ENCODE data around the gene CNN3.

DNA sequence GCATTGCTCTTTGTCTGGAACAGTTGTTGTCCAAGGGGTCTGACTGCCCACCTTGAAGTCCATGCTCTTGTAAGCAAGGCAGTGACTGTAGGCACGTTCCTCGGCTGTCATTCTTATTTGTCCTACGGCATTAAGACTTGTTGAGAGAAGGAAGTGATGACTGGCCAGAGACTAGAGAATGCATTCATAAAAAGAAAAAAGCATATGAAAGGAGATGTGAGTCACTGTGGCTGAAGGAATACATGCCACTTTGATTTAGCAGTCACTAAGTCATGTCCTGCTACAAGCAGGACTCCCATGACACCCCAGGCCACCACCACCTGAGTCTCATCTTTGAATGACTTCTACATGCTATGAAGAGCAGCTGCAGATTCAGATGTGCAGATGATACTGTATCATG lies 50.5 kb downstream of the CNN3 start:
- TF ChIP-seq POLR2A (IDR thresholded peaks at IDR 0.05): no peak
- TF ChIP-seq, protein P1, sequence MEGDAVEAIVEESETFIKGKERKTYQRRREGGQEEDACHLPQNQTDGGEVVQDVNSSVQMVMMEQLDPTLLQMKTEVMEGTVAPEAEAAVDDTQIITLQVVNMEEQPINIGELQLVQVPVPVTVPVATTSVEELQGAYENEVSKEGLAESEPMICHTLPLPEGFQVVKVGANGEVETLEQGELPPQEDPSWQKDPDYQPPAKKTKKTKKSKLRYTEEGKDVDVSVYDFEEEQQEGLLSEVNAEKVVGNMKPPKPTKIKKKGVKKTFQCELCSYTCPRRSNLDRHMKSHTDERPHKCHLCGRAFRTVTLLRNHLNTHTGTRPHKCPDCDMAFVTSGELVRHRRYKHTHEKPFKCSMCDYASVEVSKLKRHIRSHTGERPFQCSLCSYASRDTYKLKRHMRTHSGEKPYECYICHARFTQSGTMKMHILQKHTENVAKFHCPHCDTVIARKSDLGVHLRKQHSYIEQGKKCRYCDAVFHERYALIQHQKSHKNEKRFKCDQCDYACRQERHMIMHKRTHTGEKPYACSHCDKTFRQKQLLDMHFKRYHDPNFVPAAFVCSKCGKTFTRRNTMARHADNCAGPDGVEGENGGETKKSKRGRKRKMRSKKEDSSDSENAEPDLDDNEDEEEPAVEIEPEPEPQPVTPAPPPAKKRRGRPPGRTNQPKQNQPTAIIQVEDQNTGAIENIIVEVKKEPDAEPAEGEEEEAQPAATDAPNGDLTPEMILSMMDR (IDR thresholded peaks at IDR 0.05): no peak

All from body of pancreas (tissue), 4 donors.